Measurements from ENCODE around the gene FYB2.

Gene FYB2

DNA sequence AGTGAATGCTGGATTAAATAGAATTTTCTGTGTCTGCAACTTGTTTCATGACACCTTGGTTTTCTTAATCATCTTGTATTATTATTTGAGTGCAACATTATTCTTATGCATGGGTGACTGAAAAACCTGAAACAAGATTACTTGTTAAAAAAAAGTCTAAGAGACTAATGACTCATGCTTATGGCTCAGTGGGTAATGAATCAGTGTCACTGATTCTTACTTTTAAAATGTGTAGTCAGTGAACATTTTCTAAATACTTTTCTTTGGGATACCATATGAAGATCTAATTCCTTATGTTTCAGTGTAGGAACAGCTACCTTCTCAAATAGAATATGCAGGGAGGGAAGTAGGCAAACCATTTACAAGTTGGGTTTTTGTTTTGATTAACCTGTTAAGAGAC lies 108.6 kb downstream of the FYB2 start:
- FAIRE-seq = no peak

DNA sequence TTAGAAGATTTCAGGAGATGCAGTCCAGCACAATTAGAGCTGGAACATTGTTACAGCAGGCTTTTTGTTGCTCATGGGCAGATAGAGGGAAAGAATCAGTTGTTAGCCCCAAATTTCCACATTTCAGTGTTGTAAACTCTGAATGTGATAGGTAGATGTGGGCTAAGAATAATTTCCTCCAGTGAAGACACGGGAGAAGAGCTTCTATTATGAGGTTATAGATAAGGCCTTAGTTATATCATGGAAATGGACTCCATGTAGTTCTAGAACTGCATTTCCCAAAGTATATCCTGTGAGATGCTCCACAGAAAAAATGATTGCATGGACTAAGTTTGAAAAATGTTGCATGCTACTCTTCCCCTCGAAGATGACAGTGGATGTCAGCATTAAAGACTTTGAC lies 109.2 kb downstream of the FYB2 start:
- no peak for FAIRE-seq

DNA sequence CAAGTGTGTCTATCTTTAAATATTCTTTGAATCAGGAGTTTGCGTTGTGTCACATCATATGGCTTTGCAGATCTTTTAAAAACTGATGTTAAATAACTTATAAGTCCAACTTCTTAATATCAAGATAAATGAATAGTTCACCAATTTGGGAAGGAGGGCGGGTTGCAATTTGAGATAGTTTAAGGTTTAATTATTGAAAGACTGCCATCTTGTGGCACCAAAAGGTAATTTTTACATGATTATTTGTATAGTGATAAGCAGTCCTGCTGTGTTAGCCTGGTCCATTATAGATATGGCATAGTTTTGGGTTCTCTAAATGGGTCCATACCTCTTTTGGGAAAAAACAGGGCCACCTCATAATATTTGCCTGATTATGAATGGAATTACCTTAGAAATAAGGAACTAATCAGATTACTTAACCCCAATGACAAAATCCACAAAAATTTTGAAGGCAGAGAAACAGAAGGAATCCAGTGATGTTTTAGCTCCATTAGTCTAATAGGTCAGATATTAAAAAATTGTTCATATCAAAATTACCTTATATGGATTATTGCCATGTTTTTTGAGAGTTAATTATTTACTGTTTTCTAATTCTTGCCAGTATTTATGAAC lies 109.8 kb downstream of the FYB2 start:
- FAIRE-seq = peak; percentile 36

DNA sequence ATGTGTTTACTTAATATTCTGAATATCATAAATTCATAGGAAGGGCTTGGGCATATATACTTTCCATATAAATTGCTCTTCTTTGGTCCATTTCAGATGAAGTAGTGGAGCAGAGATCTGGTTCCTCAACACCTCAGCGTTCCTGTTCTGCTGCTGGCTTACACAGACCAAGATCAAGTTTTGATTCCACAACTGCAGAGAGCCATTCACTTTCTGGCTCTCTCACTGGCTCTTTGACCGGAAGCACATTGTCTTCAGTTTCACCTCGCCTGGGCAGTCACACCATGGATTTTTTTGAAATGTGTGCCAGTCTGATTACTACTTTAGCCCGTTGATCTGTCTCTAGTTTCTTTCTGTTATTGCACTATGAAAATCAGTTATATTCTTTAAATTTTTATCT lies 111.8 kb downstream of the FYB2 start:
- no peak for FAIRE-seq

DNA sequence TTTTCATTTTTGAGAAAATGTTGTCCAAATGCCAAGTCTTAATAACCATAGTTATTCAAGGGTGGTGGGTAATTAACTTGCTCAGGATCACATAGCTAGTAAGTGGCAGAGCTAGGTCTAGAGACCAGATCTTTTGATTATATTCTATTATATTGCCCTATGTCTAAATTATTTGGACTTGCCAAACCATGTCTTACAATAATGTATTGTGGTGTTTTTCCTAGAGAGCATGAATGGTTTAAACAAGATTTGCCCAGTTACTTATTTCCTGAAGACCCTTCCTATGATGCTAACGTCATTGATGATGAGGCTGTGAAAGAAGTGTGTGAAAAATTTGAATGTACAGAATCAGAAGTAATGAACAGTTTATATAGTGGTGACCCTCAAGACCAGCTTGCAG lies 115.5 kb downstream of the FYB2 start:
- no peak for FAIRE-seq

DNA sequence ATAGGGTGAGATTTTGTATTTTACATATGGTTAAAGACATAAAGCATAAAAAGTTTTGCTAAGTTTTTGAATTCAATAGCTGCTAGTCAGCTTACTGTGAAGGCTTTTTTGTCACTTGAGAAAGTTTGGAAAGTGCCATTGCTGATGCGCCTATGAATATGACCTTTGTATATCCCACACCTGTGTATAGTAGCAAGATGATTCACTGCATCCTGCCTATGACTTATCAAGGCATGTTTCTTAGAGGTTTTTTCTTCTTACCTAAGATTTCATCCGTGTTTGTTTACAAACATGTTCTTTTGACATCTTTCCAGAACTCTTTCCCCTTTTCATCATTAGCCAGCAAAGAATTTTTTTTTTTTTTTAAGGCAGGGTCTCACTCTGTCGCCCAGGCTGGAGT lies 122.5 kb downstream of the FYB2 start:
- no peak for FAIRE-seq

DNA sequence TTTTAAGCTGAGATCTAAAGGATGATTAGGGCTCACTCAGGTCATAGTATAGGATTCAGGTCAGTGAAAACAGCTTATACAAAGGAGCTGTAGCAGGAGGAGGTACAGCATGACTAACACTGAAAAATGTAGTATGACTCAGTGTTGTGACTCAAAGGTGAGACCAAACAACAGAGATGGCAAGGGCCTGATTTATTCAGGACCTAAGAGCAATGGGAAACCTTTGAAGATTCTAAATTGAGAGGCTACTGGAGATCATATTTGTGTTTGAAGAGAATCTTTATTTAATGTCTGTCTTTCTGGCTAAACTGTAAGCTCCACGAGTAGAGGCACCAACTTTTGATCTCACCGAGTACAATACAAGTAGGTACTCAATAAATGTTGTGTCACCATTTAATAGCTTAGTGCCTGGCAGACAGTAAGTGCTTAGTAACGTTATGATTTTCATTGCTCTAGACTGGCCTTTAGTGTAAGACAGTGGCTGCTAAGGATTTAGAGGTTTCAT lies 130.6 kb downstream of the FYB2 start:
- no peak for FAIRE-seq

DNA sequence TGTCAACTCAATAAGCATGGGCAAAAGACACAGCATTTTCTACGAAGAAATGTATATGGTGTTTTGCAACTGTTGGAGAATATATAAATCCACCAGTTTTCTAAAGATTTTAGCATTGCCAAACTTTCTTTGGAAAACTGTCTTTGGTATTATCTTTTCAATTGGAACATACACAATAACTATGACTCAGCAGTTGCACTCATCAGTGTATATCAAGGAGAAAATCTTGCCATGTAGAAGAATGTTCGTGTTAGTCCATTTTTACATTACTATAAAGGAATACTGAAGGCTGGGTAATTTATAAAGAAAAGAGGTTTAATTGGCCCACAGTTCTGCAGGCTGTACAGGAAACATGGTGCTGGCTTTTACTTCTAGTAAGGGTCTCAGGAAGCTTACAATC lies 133.0 kb downstream of the FYB2 start:
- no peak for FAIRE-seq

DNA sequence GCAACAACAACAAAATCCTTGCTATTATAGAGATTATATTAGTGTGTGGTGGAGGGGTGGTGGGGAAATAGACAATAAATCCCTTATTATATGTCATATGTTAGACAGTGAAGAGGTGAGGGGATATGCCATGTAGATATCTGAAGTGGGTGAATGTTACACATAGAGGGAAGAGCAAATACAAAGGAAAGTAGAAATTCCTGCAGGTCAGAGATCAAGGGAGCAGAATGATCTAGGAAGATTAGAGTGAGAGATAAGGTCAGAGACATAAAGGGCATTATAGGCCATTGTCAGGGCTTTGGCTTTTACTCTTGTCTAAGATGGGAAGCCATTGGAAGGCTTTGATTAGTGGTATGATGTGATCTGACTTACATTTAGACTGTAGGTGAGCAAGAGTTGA lies 135.6 kb downstream of the FYB2 start:
- no peak for FAIRE-seq

DNA sequence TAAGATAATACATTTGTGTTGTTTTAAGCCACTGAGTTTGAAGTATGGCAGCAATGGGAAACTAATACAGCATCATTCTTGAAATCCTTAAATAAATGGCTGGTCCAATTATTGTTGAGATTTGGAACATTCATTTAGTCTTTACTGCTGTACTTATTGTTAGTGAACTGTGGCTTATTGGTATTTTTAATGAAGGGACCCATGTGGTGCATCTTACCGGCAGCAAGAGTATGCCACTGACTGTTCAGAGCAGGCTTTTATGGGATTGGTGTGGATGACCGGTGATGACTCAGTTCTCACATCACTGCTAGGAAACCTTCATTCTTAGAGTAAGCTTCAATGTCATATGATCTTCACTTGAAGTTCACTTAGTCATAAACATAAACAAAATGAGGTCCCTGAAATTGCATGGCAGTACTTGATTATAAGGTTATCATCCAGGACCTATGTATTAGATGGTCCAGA lies 142.6 kb downstream of the FYB2 start:
- FAIRE-seq = no peak

DNA sequence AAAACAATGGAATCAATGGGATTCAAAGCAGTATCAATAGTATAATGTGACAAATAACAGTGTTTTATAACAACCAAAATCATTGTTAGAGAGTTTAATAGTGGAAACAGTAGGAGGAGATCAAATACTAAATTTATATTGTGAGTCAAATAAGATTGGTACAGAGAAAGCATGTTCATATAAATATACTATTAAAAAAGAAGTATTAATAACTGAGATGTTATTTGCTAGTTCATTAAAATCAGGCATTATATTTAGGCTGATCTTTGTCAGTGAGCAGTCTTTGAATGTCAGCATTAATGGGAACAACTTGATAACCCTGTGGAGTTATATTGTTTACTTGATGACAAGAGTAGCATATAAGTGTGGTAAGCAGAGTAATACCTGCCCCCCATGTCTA lies 143.4 kb downstream of the FYB2 start:
- FAIRE-seq = no peak

DNA sequence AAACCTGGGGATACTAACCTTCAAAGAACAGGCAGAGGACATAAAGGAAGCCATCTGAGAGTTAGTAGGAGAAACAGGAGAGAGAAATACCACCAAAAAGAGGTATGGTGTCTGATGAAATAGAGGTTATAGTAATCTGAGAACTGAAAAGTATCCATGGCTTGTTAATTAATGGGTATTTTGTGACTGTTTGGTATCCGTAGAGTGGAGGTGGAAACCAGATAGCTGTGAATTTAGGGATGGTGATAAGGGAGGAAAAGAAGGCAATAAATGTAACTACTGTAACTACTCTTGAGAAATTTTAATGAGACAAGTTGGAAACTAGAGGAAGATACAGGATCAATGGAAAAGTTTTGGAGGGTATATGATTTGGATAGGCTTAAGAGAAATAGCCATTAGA lies 146.6 kb downstream of the FYB2 start:
- FAIRE-seq = no peak

DNA sequence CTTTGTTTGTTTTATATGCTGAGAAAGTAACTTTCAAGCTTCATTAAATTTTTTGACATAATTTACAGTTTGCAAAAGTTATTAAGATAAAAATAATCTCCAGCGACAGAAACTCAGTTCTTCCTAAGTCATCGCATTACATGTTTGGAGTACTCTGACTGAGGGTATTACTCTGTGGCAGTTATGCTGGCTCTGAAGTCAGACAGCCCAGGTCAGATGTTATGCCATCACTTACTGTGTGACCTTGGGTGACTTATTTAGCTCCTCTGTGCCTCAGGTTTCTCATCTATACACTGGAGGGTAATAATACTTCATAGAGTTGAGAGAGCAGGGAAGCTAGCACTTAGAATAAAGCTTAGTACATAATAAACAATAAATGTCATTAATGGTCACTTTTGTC lies 147.7 kb downstream of the FYB2 start:
- FAIRE-seq = no peak

DNA sequence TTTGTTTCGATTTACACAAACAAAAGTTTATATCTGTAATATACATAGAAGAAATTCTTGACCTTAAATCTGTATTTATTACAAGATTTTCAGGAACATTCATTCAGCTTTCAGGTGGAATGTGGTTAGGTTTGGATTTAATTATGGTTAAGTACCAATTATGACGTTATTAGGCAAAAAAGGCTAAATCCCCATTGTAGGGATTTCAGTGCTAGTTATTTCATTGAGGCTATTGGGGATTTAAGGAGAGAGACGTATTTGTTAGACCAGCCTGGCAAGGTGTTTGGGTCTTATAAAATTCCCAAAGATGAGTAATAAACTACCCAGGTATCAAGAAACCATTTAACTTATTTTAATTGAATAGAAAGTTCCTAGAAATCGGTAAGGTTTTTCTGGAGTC lies 148.1 kb downstream of the FYB2 start:
- FAIRE-seq = no peak

DNA sequence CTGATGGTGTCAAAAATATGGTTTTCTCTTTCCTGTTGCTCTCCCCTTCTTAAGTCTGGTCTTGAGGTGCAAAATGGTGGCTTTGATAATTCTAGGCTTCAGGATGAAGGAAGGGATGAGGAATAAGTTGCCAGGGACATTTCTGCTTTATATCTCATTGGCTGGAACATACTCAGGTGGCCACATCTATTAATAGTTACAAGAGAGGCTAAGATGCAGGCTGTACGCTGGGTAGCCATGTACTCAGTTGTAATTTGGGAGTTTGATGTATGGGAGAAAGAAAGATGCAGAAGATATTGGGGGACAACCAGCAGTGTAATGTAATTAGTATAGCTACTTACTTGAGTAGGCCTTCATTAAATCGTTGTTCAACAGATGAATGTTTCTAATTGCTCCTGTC lies 148.9 kb downstream of the FYB2 start:
- no peak for FAIRE-seq
